ENCODE results near the gene CAMTA1. TPM values are rescaled to one million over a fixed set of nuclear protein-coding genes. Genes with fewer than 3 reads are reported as not detected.

Gene CAMTA1
- total and polyA plus RNA-seq, 2 experiments from 2014 or later = 89.0 to 145 TPM

DNA sequence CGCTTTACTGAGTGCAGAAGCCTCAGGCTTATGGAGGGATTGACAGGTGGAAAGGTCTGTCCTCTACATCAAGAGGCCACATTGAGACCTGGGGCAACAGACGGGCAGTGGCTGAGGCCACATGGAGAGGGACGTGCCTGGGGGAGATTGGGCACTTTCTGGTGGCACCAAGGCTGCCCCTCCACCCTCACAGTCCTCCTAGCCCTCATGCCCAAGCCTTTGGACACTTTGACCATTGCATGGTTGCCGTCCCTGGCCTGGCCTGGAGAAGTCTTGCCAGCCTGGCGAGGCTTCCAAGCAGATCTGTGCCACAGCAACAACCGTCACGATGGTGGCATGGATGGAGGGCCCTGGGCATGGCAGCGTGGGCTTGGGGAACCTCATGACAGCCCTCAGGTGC, 793.8 kb downstream of the CAMTA1 start:
- DNase-seq (ENCODE audit: low spot score) = no peak
- H3K4me3 ChIP-seq = no peak overlapping the region
- no peaks in the 10 kb centered on the region for H4K20me1 ChIP-seq (ENCODE audit: insufficient read depth, poor library complexity, severe bottlenecking)
- no peaks in the 10 kb centered on the region for H3K4me1 ChIP-seq (ENCODE audit: insufficient read depth)
- H3K4me2 ChIP-seq = no peak overlapping the region
- H3K36me3 ChIP-seq (replicated peaks; ENCODE audit: insufficient read depth, low read depth) = no peaks in the 10 kb centered on the region
- TF ChIP-seq, protein P1, sequence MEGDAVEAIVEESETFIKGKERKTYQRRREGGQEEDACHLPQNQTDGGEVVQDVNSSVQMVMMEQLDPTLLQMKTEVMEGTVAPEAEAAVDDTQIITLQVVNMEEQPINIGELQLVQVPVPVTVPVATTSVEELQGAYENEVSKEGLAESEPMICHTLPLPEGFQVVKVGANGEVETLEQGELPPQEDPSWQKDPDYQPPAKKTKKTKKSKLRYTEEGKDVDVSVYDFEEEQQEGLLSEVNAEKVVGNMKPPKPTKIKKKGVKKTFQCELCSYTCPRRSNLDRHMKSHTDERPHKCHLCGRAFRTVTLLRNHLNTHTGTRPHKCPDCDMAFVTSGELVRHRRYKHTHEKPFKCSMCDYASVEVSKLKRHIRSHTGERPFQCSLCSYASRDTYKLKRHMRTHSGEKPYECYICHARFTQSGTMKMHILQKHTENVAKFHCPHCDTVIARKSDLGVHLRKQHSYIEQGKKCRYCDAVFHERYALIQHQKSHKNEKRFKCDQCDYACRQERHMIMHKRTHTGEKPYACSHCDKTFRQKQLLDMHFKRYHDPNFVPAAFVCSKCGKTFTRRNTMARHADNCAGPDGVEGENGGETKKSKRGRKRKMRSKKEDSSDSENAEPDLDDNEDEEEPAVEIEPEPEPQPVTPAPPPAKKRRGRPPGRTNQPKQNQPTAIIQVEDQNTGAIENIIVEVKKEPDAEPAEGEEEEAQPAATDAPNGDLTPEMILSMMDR (IDR thresholded peaks at IDR 0.05; ENCODE audit: poor library complexity) = no peak
- TF ChIP-seq EZH2phosphoT487 (IDR thresholded peaks at IDR 0.05; ENCODE audit: low read depth, severe bottlenecking, unreplicated experiment) (no peak), EZH2 (IDR thresholded peaks at IDR 0.05; ENCODE audit: borderline replicate concordance) (no peak)
- no peak overlapping the region for H2AFZ ChIP-seq
- no peaks in the 10 kb centered on the region for H3K9me3 ChIP-seq (ENCODE audit: low read depth)
- 90% methylated on average over 8 of the region's 8 CpGs for WGBS (ENCODE audit: low lambda C conversion rate, missing lambda C conversion rate)
- no peaks in the 10 kb centered on the region for H3K79me2 ChIP-seq
- H3K27ac ChIP-seq = no peak overlapping the region
- H3K27me3 ChIP-seq = no peaks in the 10 kb centered on the region
- no peaks in the 10 kb centered on the region for H3K9me2 ChIP-seq (replicated peaks; ENCODE audit: insufficient read depth)

DNA sequence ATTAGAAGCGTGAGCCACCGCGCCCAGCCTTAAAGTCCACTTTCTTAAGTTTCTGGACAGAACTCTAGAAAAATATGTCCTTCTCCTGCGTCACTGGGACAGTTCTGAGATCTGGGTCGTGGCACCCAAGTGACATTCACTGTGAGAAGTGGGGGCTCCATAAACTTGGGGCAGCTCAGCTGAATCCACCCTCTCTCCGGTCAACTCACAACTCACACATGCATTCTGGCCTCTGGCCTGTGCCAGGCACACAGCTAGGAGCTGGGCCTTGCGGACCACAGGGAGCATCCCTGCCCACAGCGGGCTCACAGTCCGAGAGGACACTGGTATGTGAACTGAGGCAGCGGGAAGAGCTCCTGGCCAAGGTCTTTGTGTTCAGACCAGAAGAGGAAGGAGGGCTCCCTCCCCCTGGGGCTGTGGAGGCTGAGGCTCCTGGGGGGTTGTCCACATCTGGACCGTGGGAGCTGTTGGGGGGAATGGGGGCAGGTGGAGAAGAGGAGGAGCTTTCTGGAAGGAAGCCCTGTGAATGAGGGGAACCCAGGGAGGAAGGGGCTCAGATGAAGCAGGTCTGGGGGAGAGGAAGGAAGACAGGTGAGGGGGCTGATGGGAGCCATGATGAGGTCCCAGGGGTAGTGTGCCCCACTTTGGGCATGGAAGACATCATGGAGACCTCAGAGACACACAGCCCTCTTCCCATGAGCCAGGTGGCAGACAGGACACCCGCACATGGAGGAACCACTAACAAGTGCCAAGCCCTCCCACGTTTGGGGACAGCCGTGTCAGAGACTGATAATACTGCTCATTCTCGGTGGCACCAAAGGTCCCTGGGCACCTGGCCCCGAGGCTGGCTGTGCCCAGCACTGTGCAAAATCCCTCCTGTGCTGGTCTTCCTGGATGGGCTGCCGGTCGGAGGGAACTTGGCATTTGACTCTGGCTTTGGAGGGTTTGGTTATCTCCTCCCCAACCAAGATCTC, 794.9 kb downstream of the CAMTA1 start:
- Histone ChIP-seq H3K36me3 (replicated peaks; ENCODE audit: insufficient read depth, low read depth) (no peaks in the 10 kb centered on the region), H3K79me2 (no peaks in the 10 kb centered on the region), H3K4me2 (no peak overlapping the region), H3K4me3 (no peak overlapping the region), H3K27ac (no peak overlapping the region), H3K27me3 (no peaks in the 10 kb centered on the region), H2AFZ (no peak overlapping the region), H3K4me1 (ENCODE audit: insufficient read depth) (no peaks in the 10 kb centered on the region), H3K9me3 (ENCODE audit: low read depth) (no peaks in the 10 kb centered on the region), H4K20me1 (ENCODE audit: insufficient read depth, poor library complexity, severe bottlenecking) (no peaks in the 10 kb centered on the region), H3K9me2 (replicated peaks; ENCODE audit: insufficient read depth) (no peaks in the 10 kb centered on the region)
- WGBS (ENCODE audit: low lambda C conversion rate, missing lambda C conversion rate) = 89% methylated on average over 18 of the region's 18 CpGs
- DNase-seq (ENCODE audit: low spot score) = no peak
- TF ChIP-seq EZH2phosphoT487 (IDR thresholded peaks at IDR 0.05; ENCODE audit: low read depth, severe bottlenecking, unreplicated experiment) = no peak
- TF ChIP-seq, protein P1 (IDR thresholded peaks at IDR 0.05; ENCODE audit: poor library complexity) = no peak
- no peak for TF ChIP-seq EZH2 (IDR thresholded peaks at IDR 0.05; ENCODE audit: borderline replicate concordance)

DNA sequence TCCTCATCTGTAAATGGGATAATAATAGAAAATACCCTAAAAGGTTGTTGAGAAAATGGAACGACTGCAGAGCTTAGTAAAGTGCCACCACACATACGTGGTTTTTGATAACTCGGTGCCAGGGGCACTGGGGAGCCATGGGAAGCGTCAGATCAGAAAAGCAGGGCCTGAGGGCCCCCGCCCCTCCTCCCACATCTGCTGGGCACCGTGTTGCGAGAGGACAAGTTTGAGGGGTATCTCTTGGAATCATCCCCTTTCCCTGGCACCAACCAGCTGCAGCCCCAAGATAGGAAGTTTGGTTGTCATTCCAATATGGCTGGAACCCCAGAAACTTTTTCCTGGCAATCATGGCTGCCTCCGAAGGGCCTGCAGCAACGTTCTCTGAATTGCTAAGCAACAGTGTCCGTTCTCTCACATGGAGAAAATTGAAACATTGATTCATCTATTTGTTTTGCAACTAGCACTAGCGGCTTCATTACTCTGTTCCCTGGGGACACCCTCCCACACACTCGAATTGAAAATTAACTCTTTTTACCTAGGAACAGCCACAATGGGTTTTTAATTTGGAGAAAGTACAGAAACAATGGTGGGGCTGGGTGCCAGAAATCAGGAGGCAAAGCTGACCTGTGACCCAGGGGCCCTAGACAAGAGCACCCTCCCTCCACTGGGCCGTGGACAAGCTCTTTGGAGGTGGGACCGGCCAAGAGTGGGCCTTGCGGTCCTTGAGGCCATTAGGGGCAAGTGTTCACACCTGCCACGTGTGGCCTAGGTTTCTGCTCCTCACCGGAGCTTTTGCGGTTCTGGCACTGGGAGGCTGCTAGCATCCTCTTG, 795.9 kb downstream of the CAMTA1 start:
- no peaks in the 10 kb centered on the region for H3K79me2 ChIP-seq
- TF ChIP-seq EZH2phosphoT487 (IDR thresholded peaks at IDR 0.05; ENCODE audit: low read depth, severe bottlenecking, unreplicated experiment) = no peak
- TF ChIP-seq EZH2 (IDR thresholded peaks at IDR 0.05; ENCODE audit: borderline replicate concordance) = no peak
- TF ChIP-seq, protein P1 (IDR thresholded peaks at IDR 0.05; ENCODE audit: poor library complexity) = no peak
- H3K36me3 ChIP-seq (replicated peaks; ENCODE audit: insufficient read depth, low read depth) = no peaks in the 10 kb centered on the region
- H3K4me3 ChIP-seq = no peak overlapping the region
- no peak for DNase-seq (ENCODE audit: low spot score)
- no peaks in the 10 kb centered on the region for H3K27me3 ChIP-seq
- WGBS (ENCODE audit: low lambda C conversion rate, missing lambda C conversion rate) = 85% methylated on average over 18 of the region's 18 CpGs
- no peak overlapping the region for H3K4me2 ChIP-seq
- no peaks in the 10 kb centered on the region for H4K20me1 ChIP-seq (ENCODE audit: insufficient read depth, poor library complexity, severe bottlenecking)
- no peak overlapping the region for H2AFZ ChIP-seq
- no peaks in the 10 kb centered on the region for H3K9me3 ChIP-seq (ENCODE audit: low read depth)
- H3K4me1 ChIP-seq (ENCODE audit: insufficient read depth) = no peaks in the 10 kb centered on the region
- H3K27ac ChIP-seq = no peak overlapping the region
- H3K9me2 ChIP-seq (replicated peaks; ENCODE audit: insufficient read depth) = no peaks in the 10 kb centered on the region

Data from hepatocyte (in vitro differentiated cells).